Measurements from ENCODE around the gene PLEKHA7. TPM values are rescaled to one million over a fixed set of nuclear protein-coding genes. Genes with fewer than 3 reads are reported as not detected.

Gene PLEKHA7
- polyA plus RNA-seq, 1 of the 3 experiments (the other 2 are of a cell fraction): 0.12 TPM

- H3F3A ChIP-seq (replicated peaks; ENCODE audit: insufficient read depth): no peaks in the 10 kb centered on the region
- 0 out of 4 replicates have a peak, but pooled peaks cover 0 to 2% of the 10 kb centered on the region in 2 experiments for H3K4me1 ChIP-seq (ENCODE audit: control insufficient read depth in 1 of 2, insufficient read depth in 2 of 2, low read depth in 1 of 2, low read length in 1 of 2)
- no peak for DNase-seq
- ChIA-PET CTCF (interaction anchor here (1.2 to 4.3 kb wide), 3 partner anchors 9 to 91 kb away, joined by 5 to 14 read pairs (median 6); no protein-coding TSS in a partner anchor), POLR2A (interaction anchor here (1.4 kb wide), 1 partner anchor 11 kb away, joined by 4 read pairs; no protein-coding TSS in a partner anchor)
- H3K27ac ChIP-seq (ENCODE audit: low read depth in 2 of 2, low read length in 1 of 2): no peak overlapping the region
- no peak overlapping the region for H3K4me2 ChIP-seq
- 49% methylated on average over 4 of the region's 4 CpGs for WGBS (ENCODE audit: low lambda C conversion rate)
- H3K4me3 ChIP-seq (ENCODE audit: low read depth in 2 of 2, low read length in 1 of 2): no peak overlapping the region
- H3K9me2 ChIP-seq: no peaks in the 10 kb centered on the region
- no peaks in the 10 kb centered on the region for H4K20me1 ChIP-seq (ENCODE audit: insufficient read depth)
- H3K27me3 ChIP-seq (ENCODE audit: insufficient read depth): peaks cover 5% of the 10 kb centered on the region; the same call in 1 of the 2 replicates
- H3K9me3 ChIP-seq: no peaks in the 10 kb centered on the region
- no peaks in the 10 kb centered on the region for H3K36me3 ChIP-seq (replicated peaks in 1 of 2; ENCODE audit: control insufficient read depth in 1 of 2, insufficient read depth in 2 of 2, low read length in 1 of 2)
- no peak overlapping the region for H3K9ac ChIP-seq
- TF ChIP-seq PBX3 (IDR thresholded peaks at IDR 0.05): no peak
- no peak for TF ChIP-seq EP300 (IDR thresholded peaks at IDR 0.05; ENCODE audit: borderline replicate concordance in 1 of 2, low read depth in 1 of 2, low read length in 1 of 2)
- TF ChIP-seq CTCF (IDR thresholded peaks at IDR 0.05): no peak
- no peak for TF ChIP-seq TAF1 (IDR thresholded peaks at IDR 0.05; ENCODE audit: borderline replicate concordance, low read depth, low read length)
- TF ChIP-seq SMC3 (IDR thresholded peaks at IDR 0.05; ENCODE audit: low read depth, low read length): no peak
- no peak for TF ChIP-seq RCOR1 (IDR thresholded peaks at IDR 0.05; ENCODE audit: low read length)
- TF ChIP-seq RFX5 (IDR thresholded peaks at IDR 0.05; ENCODE audit: low read length): no peak
- TF ChIP-seq RAD21 (IDR thresholded peaks at IDR 0.05; ENCODE audit: low read length): no peak
- TF ChIP-seq MAX (IDR thresholded peaks at IDR 0.05; ENCODE audit: low read depth): no peak
- TF ChIP-seq GATA2 (CRISPR knock-in tag; IDR thresholded peaks at IDR 0.05): no peak
- no peak for TF ChIP-seq IRF3 (IDR thresholded peaks at IDR 0.05; ENCODE audit: low read depth, low read length)
- no peak for TF ChIP-seq ELF1 (IDR thresholded peaks at IDR 0.05)
- TF ChIP-seq RXRA (IDR thresholded peaks at IDR 0.05; ENCODE audit: borderline replicate concordance, low read depth): no peak
- no peak for TF ChIP-seq SIN3A (IDR thresholded peaks at IDR 0.05; ENCODE audit: borderline replicate concordance, low read depth, low read length)
- no peak for TF ChIP-seq MXI1 (IDR thresholded peaks at IDR 0.05; ENCODE audit: low read depth, low read length)
- TF ChIP-seq NRF1 (IDR thresholded peaks at IDR 0.05; ENCODE audit: low read depth, low read length): no peak
- TF ChIP-seq JUND (IDR thresholded peaks at IDR 0.05): no peak
- no peak for TF ChIP-seq ZBTB33 (IDR thresholded peaks at IDR 0.05; ENCODE audit: borderline replicate concordance, low read depth)
- TF ChIP-seq GABPA (IDR thresholded peaks at IDR 0.05; ENCODE audit: low read depth): no peak
- no peak for TF ChIP-seq REST (IDR thresholded peaks at IDR 0.05; ENCODE audit: low read depth, low read length)
- H3K79me2 ChIP-seq (ENCODE audit: insufficient read depth): no peaks in the 10 kb centered on the region
- no peak overlapping the region for H2AFZ ChIP-seq (ENCODE audit: low read depth)
These were observed 102.6 kb downstream of the PLEKHA7 start for GRCh38 chr11:16911658-16912057.
